Fibroblast of lung (primary cell): ENCODE results near the gene POLA1. TPM values are rescaled to one million over a fixed set of nuclear protein-coding genes. Genes with fewer than 3 reads are reported as not detected.

Experiments
- DNase-seq, 2 donors: peaks; one replicate each; pipeline versions ENCODE4 v3.0.0 to v3.0.0-alpha.2; 2010; ENCODE audit warnings: low read depth in 2 of 2
- H2AFZ ChIP-seq: 2 replicates; pipeline ENCODE4 v1.5.1; 2012; ENCODE audit warnings: low read length, control low read depth, inconsistent platforms
- H3K27ac ChIP-seq: 2 replicates; pipeline ENCODE4 v1.5.1; 2011; ENCODE audit warnings: low read length, control low read depth; ENCODE audit not compliant: insufficient read depth
- H3K27me3 ChIP-seq: 2 replicates; pipeline ENCODE4 v1.5.1; 2011; ENCODE audit warnings: mild to moderate bottlenecking, low read length; ENCODE audit not compliant: control insufficient read depth, insufficient read depth
- H3K36me3 ChIP-seq: 2 replicates; pipeline ENCODE4 v1.5.1; 2011; ENCODE audit warnings: low read length; ENCODE audit not compliant: control insufficient read depth, insufficient read depth
- H3K4me1 ChIP-seq: 2 replicates; pipeline ENCODE4 v1.5.1; 2011; ENCODE audit warnings: low read length; ENCODE audit not compliant: control insufficient read depth, insufficient read depth; ENCODE audit errors: extremely low read depth
- H3K4me2 ChIP-seq: 2 replicates; pipeline ENCODE4 v1.5.1; 2011; ENCODE audit warnings: low read length, control low read depth; ENCODE audit not compliant: insufficient read depth; ENCODE audit errors: extremely low read depth
- H3K4me3 ChIP-seq, 4 experiments: fragments of 200-600 bp in 1 of 4; sonication (generic) in 1 of 4; replicated peaks in 1 of 4; 2 replicates each; pipeline ENCODE4 v1.5.1; 2011 to 2016; ENCODE audit warnings: low read length in 4 of 4, low read depth in 3 of 4, mild to moderate bottlenecking in 3 of 4, control low read depth in 2 of 4, inconsistent platforms in 1 of 4, mixed read lengths in 1 of 4; ENCODE audit not compliant: insufficient read depth in 1 of 4; ENCODE audit errors: control extremely low read depth in 1 of 4
- H3K79me2 ChIP-seq: 2 replicates; pipeline ENCODE4 v1.5.1; 2012; ENCODE audit warnings: mild to moderate bottlenecking, low read length, inconsistent platforms; ENCODE audit not compliant: control insufficient read depth, insufficient read depth
- H3K9ac ChIP-seq: 2 replicates; pipeline ENCODE4 v1.5.1; 2011; ENCODE audit warnings: mild to moderate bottlenecking, low read length, control low read depth; ENCODE audit not compliant: insufficient read depth
- H3K9me3 ChIP-seq: 2 replicates; pipeline ENCODE4 v1.5.1; 2012; ENCODE audit warnings: low read depth, low read length; ENCODE audit not compliant: control insufficient read depth, insufficient read depth
- H4K20me1 ChIP-seq: 2 replicates; pipeline ENCODE4 v1.5.1; 2011; ENCODE audit warnings: low read length; ENCODE audit not compliant: control insufficient read depth, insufficient read depth; ENCODE audit errors: extremely low read depth
- EZH2 ChIP-seq: IDR thresholded peaks from 2 replicates; pipeline ENCODE4 v1.5.1; 2012; ENCODE audit warnings: low read length, control low read depth, mild to moderate bottlenecking; ENCODE audit errors: missing control alignments
- polyA plus RNA-seq, 2 donors: library from polyadenylated mRNA; depleted of rRNA in 1 of 2; stranded (reverse) in 1 of 2; unstranded in 1 of 2; fragments of >200 nt; gene quantifications; 2 replicates each; pipeline ENCODE4 v1.2.1, GENCODE V29; 2011 to 2012; ENCODE audit warnings: missing spikeins in 1 of 2
- total RNA-seq: library from RNA; depleted of rRNA; stranded (reverse); fragments of >200 nt; gene quantifications from 2 replicates; pipeline ENCODE4 v1.2.1, GENCODE V29; 2014
- TF ChIP-seq, protein P1 (sequence below), 2 donors: IDR thresholded peaks in 1 of 2; conservative IDR thresholded peaks in 1 of 2; 1 replicate in 1 of 2; 2 replicates in 1 of 2; pipeline ENCODE4 v1.5.1; 2011 to 2012; ENCODE audit warnings: low read length in 2 of 2, control low read depth in 1 of 2, inconsistent platforms in 1 of 2, low read depth in 1 of 2, mild to moderate bottlenecking in 1 of 2

The POLA1 gene
- total and polyA plus RNA-seq, 2 donors (not counting 1 experiment from before 2014, with no cell fraction given): 1.7 to 9.2 TPM

DNA sequence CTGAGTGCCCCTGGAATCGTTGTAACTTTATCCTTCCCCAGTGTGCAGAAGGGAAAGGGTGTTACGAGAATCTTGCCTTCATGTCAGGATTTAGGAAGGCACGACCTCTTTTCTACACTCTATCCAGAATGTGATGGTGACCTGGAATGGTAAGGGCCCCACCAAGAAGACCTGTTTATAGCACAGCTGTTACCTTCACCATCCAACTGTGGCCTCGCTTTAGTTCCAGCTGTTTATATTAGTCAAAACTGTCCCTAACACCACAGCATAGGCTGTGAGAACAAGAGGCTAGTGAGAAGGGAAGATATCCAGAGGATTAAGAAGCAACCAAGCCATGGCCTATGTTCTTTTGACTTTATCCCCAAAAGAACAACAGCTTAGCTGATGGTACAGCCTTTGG lies 294.0 kb downstream of the POLA1 start:
- Histone ChIP-seq H3K4me1 (no peaks in the 10 kb centered on the region), H3K4me2 (no peak overlapping the region), H3K27ac (no peak overlapping the region), H4K20me1 (no peaks in the 10 kb centered on the region), H3K9me3 (no peaks in the 10 kb centered on the region), H3K79me2 (no peaks in the 10 kb centered on the region), H3K36me3 (no peaks in the 10 kb centered on the region), H3K9ac (no peak overlapping the region), H3K4me3 (no peak overlapping the region), H3K27me3 (no peaks in the 10 kb centered on the region), H2AFZ (no peak overlapping the region)
- no peak for TF ChIP-seq EZH2
- TF ChIP-seq, protein P1, sequence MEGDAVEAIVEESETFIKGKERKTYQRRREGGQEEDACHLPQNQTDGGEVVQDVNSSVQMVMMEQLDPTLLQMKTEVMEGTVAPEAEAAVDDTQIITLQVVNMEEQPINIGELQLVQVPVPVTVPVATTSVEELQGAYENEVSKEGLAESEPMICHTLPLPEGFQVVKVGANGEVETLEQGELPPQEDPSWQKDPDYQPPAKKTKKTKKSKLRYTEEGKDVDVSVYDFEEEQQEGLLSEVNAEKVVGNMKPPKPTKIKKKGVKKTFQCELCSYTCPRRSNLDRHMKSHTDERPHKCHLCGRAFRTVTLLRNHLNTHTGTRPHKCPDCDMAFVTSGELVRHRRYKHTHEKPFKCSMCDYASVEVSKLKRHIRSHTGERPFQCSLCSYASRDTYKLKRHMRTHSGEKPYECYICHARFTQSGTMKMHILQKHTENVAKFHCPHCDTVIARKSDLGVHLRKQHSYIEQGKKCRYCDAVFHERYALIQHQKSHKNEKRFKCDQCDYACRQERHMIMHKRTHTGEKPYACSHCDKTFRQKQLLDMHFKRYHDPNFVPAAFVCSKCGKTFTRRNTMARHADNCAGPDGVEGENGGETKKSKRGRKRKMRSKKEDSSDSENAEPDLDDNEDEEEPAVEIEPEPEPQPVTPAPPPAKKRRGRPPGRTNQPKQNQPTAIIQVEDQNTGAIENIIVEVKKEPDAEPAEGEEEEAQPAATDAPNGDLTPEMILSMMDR (conservative IDR thresholded peaks at IDR 0.05 in 1 of 2, IDR thresholded peaks at IDR 0.05 in 1 of 2; ENCODE audit: low read depth in 1 of 2, low read length in 2 of 2): no peak
- no peak for DNase-seq

DNA sequence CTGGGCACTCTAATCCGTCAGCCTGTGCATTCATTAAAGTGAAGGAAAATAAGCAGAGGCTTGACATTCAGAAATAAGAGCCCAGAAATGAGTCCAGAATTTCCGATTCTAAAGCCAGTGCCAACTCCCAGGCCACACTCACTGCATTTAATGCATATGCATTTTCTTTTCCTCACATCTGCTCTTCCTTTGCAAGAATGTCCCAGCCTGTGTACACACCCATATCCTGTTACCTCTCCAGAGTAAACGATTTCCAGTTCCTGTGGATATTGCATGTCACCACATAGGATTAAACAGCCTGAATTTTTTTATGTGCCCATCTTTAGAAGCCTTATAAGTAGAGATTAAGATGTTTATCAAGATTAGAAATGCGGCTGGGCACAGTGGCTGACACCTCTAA lies 294.6 kb downstream of the POLA1 start:
- H2AFZ ChIP-seq: no peak overlapping the region
- no peaks in the 10 kb centered on the region for H3K79me2 ChIP-seq
- H3K9ac ChIP-seq: no peak overlapping the region
- TF ChIP-seq, protein P1 (conservative IDR thresholded peaks at IDR 0.05 in 1 of 2, IDR thresholded peaks at IDR 0.05 in 1 of 2; ENCODE audit: low read depth in 1 of 2, low read length in 2 of 2): no peak
- no peak for TF ChIP-seq EZH2
- no peaks in the 10 kb centered on the region for H4K20me1 ChIP-seq
- no peak overlapping the region for H3K4me3 ChIP-seq
- DNase-seq: no peak
- H3K36me3 ChIP-seq: no peaks in the 10 kb centered on the region
- no peak overlapping the region for H3K4me2 ChIP-seq
- no peak overlapping the region for H3K27ac ChIP-seq
- H3K4me1 ChIP-seq: no peaks in the 10 kb centered on the region
- no peaks in the 10 kb centered on the region for H3K9me3 ChIP-seq
- H3K27me3 ChIP-seq: no peaks in the 10 kb centered on the region

DNA sequence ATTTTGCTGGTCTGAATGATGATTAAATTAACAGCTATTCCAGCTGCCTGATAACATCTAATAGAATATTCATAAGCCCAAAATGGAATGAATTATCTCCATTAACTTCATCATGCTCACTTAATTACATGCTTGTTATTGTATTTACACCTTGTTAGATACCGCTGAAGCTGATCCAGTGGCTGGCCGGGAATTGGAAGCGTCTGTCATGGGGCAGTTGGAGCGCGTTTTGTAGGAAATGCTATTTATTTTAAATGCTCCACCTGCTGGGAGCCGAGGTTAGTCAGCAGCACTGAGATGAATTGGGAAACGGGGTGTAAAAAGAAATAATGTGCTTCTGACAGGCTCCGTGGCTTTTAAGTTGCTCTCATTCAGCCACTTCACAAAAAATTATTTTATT lies 296.8 kb downstream of the POLA1 start:
- no peak for TF ChIP-seq EZH2
- TF ChIP-seq, protein P1 (conservative IDR thresholded peaks at IDR 0.05 in 1 of 2, IDR thresholded peaks at IDR 0.05 in 1 of 2; ENCODE audit: low read depth in 1 of 2, low read length in 2 of 2): peak in 1 of 2 donors; percentile 6
- H3K4me2 ChIP-seq: no peak overlapping the region

More for the DNA sequence above, 296.8 kb downstream of the POLA1 start:
- Histone ChIP-seq H3K4me1 (no peaks in the 10 kb centered on the region), H3K4me3 (no peak overlapping the region), H4K20me1 (no peaks in the 10 kb centered on the region), H3K27me3 (no peaks in the 10 kb centered on the region), H3K9ac (no peak overlapping the region), H3K27ac (no peak overlapping the region), H3K79me2 (no peaks in the 10 kb centered on the region), H3K9me3 (no peaks in the 10 kb centered on the region), H3K36me3 (no peaks in the 10 kb centered on the region), H2AFZ (no peak overlapping the region)
- no peak for DNase-seq
